Measurements from ENCODE around the gene INKA2. TPM values are rescaled to one million over a fixed set of nuclear protein-coding genes. Genes with fewer than 3 reads are reported as not detected.
A peak's percentile ranks its signal among the peaks of the same experiment; 100 is the strongest.

Gene INKA2
- polyA plus RNA-seq, 6 donors from 2014 or later = 0.28 to 0.86 (median 0.40) TPM; not detected in 1

DNA sequence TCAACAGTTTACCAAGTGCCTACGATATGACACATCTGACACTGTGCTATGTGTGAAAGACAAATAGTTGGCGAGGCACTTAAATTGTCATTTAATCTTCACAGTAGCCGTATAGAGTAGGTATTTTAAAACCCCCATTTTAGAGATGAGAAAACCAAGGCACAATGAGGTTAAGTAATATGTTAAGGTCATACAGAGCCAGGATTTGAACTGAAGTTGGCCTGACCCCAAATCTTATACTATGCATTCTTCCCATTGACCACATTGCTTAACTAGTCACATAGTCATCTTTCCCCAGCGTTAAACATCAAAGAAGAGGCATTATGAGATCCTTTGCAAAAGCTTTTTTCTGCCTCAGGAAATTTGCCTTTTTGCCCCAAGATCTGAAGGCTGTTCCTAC is 3.9 kb downstream of the INKA2 start:
- no peaks in the 10 kb centered on the region for H3K36me3 Mint-ChIP-seq
- H3K27me3 Mint-ChIP-seq = peaks cover 5 to 8% (median 8%) of the 10 kb centered on the region in 3 donors
- H3K9me3 Mint-ChIP-seq = no peaks in the 10 kb centered on the region
- DNase-seq (no peak), ATAC-seq (ENCODE audit: low read depth in 2 of 2) (no peak)
- H3K27ac Mint-ChIP-seq = no peak overlapping the region
- H3K4me1 Mint-ChIP-seq = peaks cover 16 to 32% (median 21%) of the 10 kb centered on the region in 3 donors
- no peak overlapping the region for H3K4me3 Mint-ChIP-seq

DNA sequence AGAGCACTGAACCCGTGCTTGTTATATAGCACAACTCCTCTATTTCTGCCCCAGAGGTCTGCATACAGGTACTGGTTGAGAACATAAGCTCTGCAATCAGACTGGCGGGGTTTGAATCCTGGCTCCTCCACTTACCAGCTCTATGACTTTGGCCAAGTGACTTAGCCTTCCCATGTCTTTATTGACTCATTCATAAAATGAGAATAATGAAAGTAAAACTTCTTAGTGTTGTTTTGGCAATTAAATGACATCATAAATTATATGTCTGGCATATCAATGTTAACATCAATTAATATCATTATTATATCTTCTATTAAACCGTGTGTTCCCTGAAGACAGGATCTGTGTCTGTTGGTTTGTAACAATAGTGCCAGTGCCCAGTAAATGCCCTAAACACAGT is 4.3 kb downstream of the INKA2 start:
- peaks cover 14 to 27% (median 22%) of the 10 kb centered on the region in 3 donors for H3K4me1 Mint-ChIP-seq

DNA sequence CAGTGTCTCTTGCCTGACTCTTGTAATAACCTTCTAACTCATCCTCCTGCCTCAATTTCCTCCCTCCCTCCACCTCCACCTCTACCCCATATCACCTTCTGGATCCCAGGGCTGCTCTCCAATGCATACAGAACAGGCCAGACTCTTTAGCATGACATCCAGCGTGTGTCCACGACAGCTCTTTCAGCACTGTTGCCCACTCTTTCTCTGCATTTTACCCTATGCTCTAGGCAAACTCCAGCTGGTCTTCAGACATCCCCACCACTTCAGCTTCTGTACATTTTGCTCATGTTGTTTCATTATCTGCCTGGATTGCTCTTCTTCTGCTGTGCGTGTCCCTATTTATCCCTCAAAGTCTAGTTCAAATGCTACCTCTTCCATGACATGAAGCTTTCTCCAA is 4.8 kb downstream of the INKA2 start:
- ATAC-seq (ENCODE audit: low read depth in 2 of 2) (no peak), DNase-seq (no peak)
- Mint-ChIP-seq H3K4me1 (peaks cover 12 to 23% (median 18%) of the 10 kb centered on the region in 3 donors), H3K9me3 (no peaks in the 10 kb centered on the region), H3K27ac (no peak overlapping the region), H3K27me3 (no peaks in the 10 kb centered on the region), H3K4me3 (no peak overlapping the region), H3K36me3 (no peaks in the 10 kb centered on the region)

More for the DNA sequence above, 4.3 kb downstream of the INKA2 start:
- ATAC-seq (ENCODE audit: low read depth in 2 of 2) (no peak), DNase-seq (no peak)
- Mint-ChIP-seq H3K27ac (no peak overlapping the region), H3K36me3 (no peaks in the 10 kb centered on the region), H3K9me3 (no peaks in the 10 kb centered on the region), H3K27me3 (peaks cover 2 to 4% (median 3%) of the 10 kb centered on the region in 3 donors), H3K4me3 (no peak overlapping the region)

DNA sequence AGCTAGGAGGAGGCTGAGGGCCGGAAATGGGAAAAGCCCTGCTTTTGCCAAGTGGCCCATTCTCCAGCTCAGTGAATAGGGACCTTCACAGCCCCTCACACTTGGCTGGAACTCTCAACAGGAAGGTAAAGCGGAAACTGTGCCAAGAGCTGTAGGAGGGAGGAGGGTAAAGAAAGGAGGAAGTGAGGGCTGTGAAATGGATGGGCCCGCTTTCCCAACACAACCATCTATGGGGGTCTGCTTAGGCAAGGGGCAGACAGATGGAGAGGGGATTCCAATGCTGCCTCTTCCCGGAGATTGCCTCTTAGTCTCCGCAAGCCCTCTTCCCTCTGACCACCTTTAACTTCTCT is 5.2 kb downstream of the INKA2 start:
- Mint-ChIP-seq H3K36me3 (no peaks in the 10 kb centered on the region), H3K27ac (peak overlapping the region in 2 of 6 donors; percentile 15 to 48), H3K4me1 (peaks cover 12 to 22% (median 17%) of the 10 kb centered on the region in 3 donors), H3K27me3 (no peaks in the 10 kb centered on the region), H3K4me3 (no peak overlapping the region), H3K9me3 (no peaks in the 10 kb centered on the region)
- no peak for DNase-seq
- no peak for ATAC-seq (ENCODE audit: low read depth in 2 of 2)

DNA sequence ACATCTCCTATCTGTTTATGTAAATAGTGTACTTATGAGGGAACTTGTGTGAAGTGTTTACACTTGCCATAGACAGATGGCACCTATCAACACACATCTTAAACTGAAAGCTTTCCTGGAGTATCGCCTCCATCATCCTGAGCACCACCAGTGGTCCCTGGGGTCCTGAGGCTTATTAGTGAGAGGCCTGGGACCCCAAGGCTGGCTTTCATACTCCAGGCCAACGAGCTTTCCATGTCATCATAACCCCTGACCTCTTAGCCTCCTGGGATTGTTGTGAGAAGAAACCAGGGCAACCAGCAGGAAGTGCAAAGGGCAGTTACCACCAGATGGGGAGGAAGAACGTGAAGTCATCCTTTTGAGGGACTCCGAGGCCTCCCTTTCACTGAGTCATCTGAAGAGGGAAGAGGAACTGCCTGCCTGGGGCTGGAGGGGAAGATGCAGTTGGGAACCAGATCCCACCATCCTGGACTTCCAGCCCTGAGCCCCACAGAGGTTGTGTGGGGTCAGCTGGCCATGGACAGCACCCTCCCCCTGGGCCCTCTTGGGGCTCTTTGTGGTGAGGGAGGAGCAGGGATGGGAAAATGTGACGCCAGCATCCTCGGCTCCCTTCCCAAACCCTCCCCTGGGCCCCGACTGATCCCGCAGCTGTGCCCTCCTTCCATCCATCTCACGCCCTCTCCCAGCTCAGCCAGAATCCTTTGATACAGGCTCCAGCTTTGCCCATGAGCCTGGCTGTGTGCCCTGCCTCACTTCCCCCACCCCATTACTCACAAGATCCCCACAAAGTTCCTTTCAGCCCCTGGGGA is 5.8 kb downstream of the INKA2 start:
- Mint-ChIP-seq H3K27ac (peak overlapping the region in 3 of 6 donors; percentile 15 to 48 (median 39)), H3K4me1 (peaks cover 9 to 17% (median 13%) of the 10 kb centered on the region in 3 donors), H3K27me3 (no peaks in the 10 kb centered on the region), H3K4me3 (no peak overlapping the region), H3K36me3 (no peaks in the 10 kb centered on the region), H3K9me3 (no peaks in the 10 kb centered on the region)
- ATAC-seq (ENCODE audit: low read depth in 2 of 2) (no peak), DNase-seq (no peak)

DNA sequence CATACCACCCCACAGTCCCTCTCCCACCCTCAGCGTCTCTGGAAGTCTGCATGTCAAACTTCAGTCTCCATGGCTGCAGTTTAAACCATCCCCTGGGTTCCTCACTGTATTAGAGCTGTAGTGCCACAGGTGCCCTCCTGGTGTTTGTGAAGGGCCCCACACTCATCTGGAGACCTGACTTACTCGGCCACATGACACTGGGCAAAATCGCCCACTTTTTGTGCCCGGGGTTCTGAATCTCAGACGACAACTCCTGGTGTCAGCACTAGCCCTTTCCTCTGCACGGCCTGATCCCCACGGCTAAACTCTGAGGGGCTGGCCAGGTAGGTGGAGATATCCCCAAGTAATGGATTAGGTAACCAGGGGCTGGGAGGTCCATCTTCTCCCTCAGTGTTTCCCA is 6.5 kb downstream of the INKA2 start:
- ATAC-seq (ENCODE audit: low read depth in 2 of 2) (no peak), DNase-seq (no peak)
- H3K27me3 Mint-ChIP-seq = no peaks in the 10 kb centered on the region
- peaks cover 4 to 11% (median 8%) of the 10 kb centered on the region in 3 donors for H3K4me1 Mint-ChIP-seq
- H3K9me3 Mint-ChIP-seq = no peaks in the 10 kb centered on the region
- no peaks in the 10 kb centered on the region for H3K36me3 Mint-ChIP-seq
- peak overlapping the region in 1 of 8 donors; percentile 26 for H3K4me3 Mint-ChIP-seq
- peak overlapping the region in 3 of 6 donors; percentile 13 to 66 (median 39) for H3K27ac Mint-ChIP-seq

DNA sequence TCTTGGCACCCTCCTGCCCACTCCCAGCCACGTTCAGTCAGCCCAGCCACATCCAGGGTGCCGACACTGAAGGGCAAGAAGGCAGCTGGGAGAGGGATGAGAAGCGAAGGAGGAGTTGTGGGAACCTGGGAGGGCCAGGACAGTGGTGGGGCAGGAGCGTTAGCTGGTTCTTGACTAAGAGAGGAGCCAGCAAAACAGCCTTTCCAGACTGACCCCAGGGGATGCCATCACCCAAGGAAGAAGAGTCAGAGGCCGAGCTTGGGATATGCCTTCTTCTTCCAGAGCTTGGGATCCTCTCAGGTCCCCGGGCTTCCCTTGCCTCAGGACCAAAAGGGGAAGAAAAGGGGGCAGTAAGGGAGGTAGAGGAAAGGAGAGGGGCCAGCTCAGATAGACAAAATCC is 7.2 kb downstream of the INKA2 start:
- H3K36me3 Mint-ChIP-seq = no peaks in the 10 kb centered on the region
- no peak for DNase-seq
- H3K27ac Mint-ChIP-seq = no peak overlapping the region
- H3K4me1 Mint-ChIP-seq = peaks cover 0 to 5% (median 4%) of the 10 kb centered on the region in 3 donors
- H3K4me3 Mint-ChIP-seq = no peak overlapping the region
- no peak for ATAC-seq (ENCODE audit: low read depth in 2 of 2)
- H3K27me3 Mint-ChIP-seq = no peaks in the 10 kb centered on the region
- H3K9me3 Mint-ChIP-seq = no peaks in the 10 kb centered on the region

DNA sequence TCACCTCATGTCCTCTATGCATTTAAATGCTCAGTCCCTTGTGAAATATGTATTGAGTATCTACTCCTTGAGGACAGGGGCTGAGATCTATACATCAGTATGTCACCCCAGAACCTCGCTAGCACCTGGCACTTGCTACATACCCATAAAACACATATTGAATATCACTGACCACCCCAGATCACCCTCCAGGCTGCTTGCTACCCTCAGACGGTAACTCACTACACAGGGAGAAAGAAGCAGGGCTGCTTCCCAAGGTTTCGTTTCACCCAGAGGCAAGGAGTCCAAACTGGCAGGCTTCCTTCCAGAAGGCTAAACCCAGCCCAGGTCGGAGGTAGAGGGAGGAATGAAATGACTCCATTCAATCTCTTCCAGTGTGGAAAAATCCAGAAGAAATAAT is 8.5 kb downstream of the INKA2 start:
- DNase-seq (no peak), ATAC-seq (ENCODE audit: low read depth in 2 of 2) (no peak)
- H3K27ac Mint-ChIP-seq = no peak overlapping the region
- H3K4me1 Mint-ChIP-seq = peaks cover 0 to 5% (median 4%) of the 10 kb centered on the region in 3 donors
- no peaks in the 10 kb centered on the region for H3K36me3 Mint-ChIP-seq
- no peak overlapping the region for H3K4me3 Mint-ChIP-seq
- H3K9me3 Mint-ChIP-seq = no peaks in the 10 kb centered on the region
- H3K27me3 Mint-ChIP-seq = no peaks in the 10 kb centered on the region

DNA sequence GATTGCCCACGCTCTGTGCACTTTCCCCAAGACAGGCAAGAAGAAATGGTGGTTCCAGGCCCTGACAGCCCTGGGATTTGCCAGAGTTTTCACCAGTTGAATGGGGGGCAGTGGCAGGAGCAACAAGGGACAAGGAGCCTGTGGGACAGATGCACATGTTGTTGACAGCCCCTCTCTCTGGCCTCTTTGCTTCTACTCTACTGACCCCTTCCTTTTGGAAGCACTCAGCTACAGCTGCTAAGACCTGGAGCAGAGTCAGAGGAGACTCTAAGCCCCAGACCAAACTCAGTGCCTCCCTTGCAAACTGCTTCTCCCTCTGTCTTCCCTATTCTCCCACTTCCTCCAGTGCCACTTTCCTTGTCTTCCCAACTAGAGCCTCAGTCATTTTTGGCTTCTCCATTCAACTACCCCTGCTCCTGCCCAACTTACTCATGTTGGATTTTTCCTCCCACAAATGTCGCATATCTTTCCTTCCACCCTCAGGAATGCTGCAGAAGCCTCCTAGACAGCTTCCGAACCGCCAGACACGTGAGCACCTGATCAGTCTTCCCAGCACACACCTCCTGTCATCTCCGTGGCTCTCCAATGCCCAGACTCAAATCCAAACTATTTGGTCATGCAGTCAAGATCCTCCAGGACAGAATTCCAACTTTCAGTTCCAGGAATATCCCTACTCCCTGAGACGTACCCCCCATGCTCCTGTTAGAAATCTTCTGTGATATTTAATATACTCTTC is 9.1 kb downstream of the INKA2 start:
- no peak for ATAC-seq (ENCODE audit: low read depth in 2 of 2)
- Mint-ChIP-seq H3K4me1 (peaks cover 0 to 7% (median 4%) of the 10 kb centered on the region in 3 donors), H3K27ac (peak overlapping the region in 1 of 6 donors; percentile 59), H3K4me3 (no peak overlapping the region), H3K9me3 (no peaks in the 10 kb centered on the region), H3K27me3 (no peaks in the 10 kb centered on the region), H3K36me3 (no peaks in the 10 kb centered on the region)
- no peak for DNase-seq

DNA sequence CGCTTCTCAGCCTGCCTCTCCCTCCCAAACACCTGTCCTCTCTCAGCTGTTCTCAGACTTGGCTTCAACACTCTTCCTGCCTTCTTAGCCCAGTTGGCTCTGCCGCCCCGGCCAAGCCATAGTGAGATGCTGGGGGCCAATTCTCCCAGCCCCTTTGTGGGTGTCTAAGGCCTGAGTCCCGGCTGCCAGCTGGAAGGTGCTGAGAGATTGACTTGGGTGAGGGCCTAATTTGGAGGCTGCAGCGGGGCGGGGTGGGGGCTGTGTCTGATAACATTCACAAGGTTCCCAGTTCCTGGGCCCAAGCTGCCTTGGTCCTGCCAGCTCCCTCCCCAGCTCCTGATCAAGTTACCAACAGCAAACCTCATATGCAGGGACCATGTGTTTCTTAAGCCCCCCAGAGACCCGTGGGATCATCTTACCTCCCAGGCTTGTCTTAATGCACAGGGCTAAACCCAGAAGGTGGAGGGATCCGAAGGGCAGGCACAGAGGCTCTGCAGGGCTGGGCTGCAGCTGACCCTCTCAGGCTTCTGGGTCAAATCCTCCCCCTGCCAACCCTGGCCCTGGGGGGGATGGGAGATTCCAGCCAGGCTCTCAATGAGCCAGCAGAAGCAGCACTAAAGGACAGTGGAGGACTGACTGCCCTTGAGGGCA is 9.8 kb downstream of the INKA2 start:
- Mint-ChIP-seq H3K4me3 (no peak overlapping the region), H3K27ac (peak overlapping the region in 2 of 6 donors; percentile 12 to 38), H3K36me3 (no peaks in the 10 kb centered on the region), H3K4me1 (peaks cover 2 to 11% (median 4%) of the 10 kb centered on the region in 3 donors), H3K9me3 (no peaks in the 10 kb centered on the region), H3K27me3 (no peaks in the 10 kb centered on the region)
- DNase-seq (no peak), ATAC-seq (ENCODE audit: low read depth in 2 of 2) (no peak)

DNA sequence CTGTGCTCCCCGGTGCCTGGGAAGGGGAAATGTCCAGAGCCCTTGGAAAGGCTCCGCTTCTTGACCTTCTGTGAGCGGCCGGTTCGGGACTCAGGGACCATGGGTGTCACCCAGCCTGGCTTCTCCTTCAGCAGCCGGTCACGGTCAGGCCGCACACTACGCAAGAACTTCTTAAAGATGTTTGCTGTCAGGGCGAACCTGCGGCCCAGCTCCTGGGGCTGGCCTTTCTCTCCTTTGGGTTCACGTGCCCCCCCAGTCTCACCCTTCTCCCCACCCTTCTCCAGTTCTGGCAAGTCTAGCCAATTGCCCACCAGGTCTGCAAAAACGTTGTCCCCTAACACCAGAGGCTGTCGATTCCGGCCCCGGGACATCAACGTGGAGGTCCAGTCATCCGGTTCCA is 12.1 kb downstream of the INKA2 start:
- peaks cover 20 to 24% (median 23%) of the 10 kb centered on the region in 3 donors for H3K4me1 Mint-ChIP-seq
- no peaks in the 10 kb centered on the region for H3K9me3 Mint-ChIP-seq
- H3K4me3 Mint-ChIP-seq = no peak overlapping the region
- DNase-seq (no peak), ATAC-seq (ENCODE audit: low read depth in 2 of 2) (no peak)
- no peaks in the 10 kb centered on the region for H3K36me3 Mint-ChIP-seq
- no peaks in the 10 kb centered on the region for H3K27me3 Mint-ChIP-seq
- H3K27ac Mint-ChIP-seq = no peak overlapping the region

DNA sequence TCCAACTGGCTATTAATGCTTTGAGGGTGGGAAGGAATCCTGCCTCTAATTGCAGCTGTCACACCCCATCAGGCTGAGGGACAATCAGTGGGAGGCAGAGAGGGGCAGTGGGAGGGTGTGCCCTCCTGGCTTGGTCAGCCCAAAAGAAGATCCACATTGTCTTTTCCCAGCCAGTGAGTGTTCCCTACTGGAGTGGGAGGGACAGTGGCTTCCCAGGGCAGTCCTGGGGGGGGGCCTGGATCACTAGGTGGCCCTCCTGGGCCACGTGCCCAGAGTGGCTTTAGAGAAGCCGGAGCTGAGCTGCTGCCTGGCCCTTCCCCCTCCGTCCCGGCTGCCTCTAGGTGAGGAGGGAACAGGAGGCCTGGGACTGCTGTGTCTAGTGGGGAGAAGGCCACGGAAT is 14.0 kb downstream of the INKA2 start:
- H3K9me3 Mint-ChIP-seq = no peaks in the 10 kb centered on the region

DNA sequence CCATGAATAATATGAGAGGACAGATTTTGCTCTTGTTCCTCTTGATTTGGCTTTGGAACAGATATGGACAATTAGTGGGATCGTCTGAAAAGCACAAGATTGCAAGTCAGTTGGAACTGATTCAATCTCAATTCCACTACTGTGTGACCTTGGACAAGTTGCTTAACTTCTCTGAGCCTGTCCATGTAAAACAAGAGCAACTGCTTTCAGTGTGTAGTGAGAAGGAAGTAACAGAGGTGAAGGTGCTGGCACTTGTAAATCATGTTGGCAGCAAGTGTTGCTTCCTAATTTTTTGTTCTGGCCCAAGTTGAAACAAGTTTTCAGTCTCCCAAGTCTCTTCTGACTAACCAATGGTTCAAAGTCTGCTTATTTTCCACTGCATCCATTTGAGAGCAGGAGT is 15.3 kb downstream of the INKA2 start:
- peak overlapping the region in 5 of 6 donors; percentile 30 to 94 (median 67) for H3K27ac Mint-ChIP-seq

More for the DNA sequence above, 14.0 kb downstream of the INKA2 start:
- H3K27me3 Mint-ChIP-seq = no peaks in the 10 kb centered on the region
- ATAC-seq (ENCODE audit: low read depth in 2 of 2) (no peak), DNase-seq (no peak)
- H3K4me1 Mint-ChIP-seq = peaks cover 23 to 36% (median 24%) of the 10 kb centered on the region in 3 donors
- peak overlapping the region in 1 of 6 donors; percentile 32 for H3K27ac Mint-ChIP-seq
- H3K4me3 Mint-ChIP-seq = no peak overlapping the region
- H3K36me3 Mint-ChIP-seq = no peaks in the 10 kb centered on the region

More for the DNA sequence above, 15.3 kb downstream of the INKA2 start:
- no peak for ATAC-seq (ENCODE audit: low read depth in 2 of 2)
- Mint-ChIP-seq H3K9me3 (no peaks in the 10 kb centered on the region), H3K4me3 (no peak overlapping the region), H3K27me3 (no peaks in the 10 kb centered on the region), H3K4me1 (peaks cover 21 to 36% (median 24%) of the 10 kb centered on the region in 3 donors), H3K36me3 (no peaks in the 10 kb centered on the region)
- DNase-seq = no peak

Measured in naive B cell (primary cell).